Hematopoietic multipotent progenitor cell treated with erythropoietin and hydrocortisone succinate and interleukin-3 and kit ligand, for 17 days (in vitro differentiated cells): ENCODE data around the gene PRSS50.
A peak's percentile ranks its signal among the peaks of the same experiment; 100 is the strongest.
"Not testable (repeated sequence)": the region's sequence is repeated elsewhere in the genome, so short reads cannot be mapped to it uniquely, and the experiment has no call there.

Experiments used
- DNase-seq: peaks from one replicate; pipeline ENCODE4 v3.0.0-alpha.2; 2015; ENCODE audit warnings: low spot score

The PRSS50 gene

DNA sequence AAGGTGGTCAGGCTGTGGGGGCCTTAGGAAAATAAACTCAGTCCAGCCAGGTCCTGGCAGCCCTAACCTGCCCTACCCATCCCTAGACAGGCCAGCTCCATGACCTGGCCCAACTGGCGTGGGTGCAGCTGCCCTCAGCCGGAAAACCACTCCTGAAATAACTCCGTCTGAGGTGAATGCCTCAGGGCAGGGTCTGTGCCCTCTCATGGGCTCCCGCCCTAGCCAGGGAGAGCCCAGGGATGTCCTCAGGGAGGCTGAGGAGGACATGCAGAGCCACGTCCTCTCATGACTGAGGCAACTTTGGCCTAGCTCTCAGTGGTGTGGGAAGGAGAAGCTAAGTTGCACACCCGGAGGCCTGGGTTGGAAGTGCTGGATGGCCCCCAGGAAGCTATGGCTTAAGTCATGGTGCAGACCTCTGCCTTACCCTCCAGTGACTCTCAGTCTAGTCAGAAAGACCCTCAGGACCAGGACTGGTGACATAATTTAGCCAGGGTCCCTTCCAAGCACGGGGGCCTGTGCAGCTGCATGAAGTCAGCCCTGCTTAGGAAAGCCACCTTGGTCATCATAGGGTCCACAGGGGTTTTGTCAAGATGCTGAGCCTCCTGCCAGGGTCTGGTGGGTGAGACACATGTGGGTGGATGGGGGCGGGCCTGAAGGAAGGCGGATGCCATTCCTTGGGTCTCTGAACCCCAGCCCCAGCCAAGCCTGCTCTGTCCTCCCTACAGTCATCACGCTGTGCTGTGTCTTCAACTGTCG is 9.1 kb downstream of the PRSS50 start:
- DNase-seq: no peak

GRCh38 chr3:46707601-46708011 is 10.1 kb downstream of the PRSS50 start:
- no peak for DNase-seq

DNA sequence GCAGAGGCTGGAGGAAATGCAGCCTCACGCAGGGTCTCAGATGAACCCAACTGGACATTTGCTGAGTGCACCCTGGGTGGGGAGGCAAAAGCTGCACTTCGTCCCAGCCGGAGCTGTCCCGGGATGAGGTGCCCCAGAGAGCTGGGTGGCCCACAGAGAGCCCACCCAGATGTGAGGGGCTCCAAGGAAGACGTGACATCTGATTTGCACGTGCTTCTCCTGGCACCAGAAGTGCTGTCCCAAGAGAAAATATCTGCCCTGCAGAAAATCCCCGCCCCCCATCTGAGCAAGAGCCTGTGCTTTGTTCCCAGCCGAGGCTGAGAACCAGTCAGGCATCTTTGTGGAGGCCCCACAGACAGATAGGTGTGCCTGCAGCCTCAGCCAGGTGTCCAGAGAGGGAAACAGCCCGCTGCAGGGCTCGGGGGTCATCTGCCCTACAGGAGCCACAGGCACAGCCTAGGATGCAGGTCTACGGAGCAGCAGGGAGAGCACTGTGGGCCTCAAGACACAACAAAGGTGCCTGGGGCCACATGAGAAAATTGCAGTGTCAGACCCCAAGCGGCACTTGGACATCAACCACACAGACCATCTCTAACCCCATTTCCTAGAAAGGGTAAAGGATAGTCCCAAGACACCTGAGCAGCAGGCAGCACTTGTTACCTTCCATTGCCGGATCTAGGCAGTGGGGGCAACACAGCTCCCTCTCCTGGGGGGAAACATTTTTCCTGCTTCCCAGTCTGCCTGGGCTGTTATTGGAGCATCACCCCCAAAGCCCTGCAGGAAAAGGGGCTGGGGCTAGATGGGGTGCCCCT is 10.7 kb downstream of the PRSS50 start:
- DNase-seq: no peak

GRCh38 chr3:46705751-46706552 is 11.7 kb downstream of the PRSS50 start:
- no peak for DNase-seq

GRCh38 chr3:46705022-46705530 is 12.6 kb downstream of the PRSS50 start:
- peak; percentile 67 for DNase-seq

GRCh38 chr3:46704346-46704745 is 13.3 kb downstream of the PRSS50 start:
- DNase-seq: not testable (repeated sequence)

DNA sequence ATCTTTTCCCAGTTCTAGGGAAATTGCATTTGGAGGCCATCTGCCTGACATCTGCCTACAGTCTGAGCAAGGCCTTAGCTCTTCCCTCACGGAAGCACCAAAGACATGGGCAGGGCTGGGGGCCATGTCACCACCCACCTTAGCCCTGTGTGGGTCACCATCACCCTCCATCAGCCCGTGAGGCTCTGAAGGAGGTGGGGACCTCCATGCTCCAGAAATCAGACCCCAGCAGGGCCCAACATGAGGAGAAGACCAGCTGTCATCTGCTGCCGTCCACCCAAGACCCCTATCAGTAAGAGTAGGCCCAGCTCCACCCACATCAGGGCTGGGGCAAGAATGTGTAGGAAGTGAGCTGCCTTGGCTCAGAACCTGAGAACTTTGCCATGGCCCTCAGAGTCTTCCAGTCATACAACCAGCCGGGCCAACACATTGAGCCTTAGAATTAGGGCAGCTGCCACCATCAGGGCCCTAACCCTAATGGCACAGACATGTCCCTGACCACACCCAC is 14.6 kb downstream of the PRSS50 start:
- no peak for DNase-seq

DNA sequence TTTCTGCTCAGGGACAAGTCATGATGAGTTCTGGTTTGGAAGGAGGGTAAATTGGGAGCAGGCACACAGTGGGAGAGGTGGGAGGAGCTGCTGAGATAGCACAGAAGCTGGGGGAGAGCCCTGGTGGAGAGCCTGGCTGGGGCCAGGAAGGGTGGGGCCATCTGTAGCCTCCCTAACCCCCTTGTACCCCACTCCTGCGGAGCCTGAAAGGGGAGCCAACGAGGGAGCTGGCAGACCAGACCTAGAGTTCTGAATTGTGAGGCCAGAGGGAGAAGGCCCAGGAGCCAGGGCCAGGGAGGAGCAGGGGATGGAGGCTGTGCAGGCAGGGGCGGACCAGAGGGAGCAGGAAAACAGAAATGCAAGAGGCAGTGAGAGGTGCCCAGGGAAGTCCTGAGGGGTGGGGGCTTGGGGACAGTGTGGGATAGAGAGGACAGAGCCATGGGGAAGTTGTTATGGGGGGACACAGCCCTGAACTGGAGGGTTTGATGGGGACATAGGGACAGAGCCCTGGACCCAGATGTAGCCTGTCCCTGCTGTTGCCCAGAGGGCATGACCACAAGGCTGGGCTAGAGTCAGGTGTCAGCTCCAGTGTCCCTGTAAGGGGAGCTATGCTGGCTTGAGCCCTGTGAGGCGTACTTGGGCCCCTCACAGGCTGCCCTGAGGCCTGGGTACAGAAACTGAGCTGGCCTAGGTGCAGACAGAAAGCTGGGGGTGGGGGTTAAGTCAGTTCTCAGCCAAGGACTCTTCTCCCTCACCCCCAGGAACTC is 15.2 kb downstream of the PRSS50 start:
- DNase-seq: no peak

GRCh38 chr3:46701181-46701939 is 16.3 kb downstream of the PRSS50 start, which contains the start of gene TMIE:
TMIE (plus strand) TSS chr3:46701392; CDS start chr3:46701488, 96 bp downstream.
- no peak for DNase-seq

DNA sequence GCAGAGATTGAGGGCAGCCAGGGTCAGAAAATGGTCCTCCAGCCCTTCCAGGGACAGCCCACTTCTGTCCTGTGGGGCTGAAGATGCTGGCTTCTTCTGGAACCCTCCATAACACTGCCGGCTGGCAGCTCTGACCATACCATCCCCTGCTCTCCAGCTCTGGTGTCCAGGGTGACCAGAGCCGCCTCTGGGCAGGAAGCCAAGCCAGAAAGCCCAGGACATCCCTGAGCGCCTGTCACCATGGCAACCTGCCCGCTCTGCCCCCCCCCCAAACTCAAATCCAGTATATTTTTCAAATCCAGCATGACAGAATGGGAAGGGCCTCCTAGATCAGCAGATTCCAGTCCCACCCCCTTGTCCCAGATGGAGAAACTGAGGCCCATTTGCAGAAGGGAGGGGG is 16.9 kb downstream of the PRSS50 start:
- no peak for DNase-seq

- DNase-seq: no peak
Measured at GRCh38 chr3:46699676-46700523, 17.8 kb downstream of the PRSS50 start.

GRCh38 chr3:46695962-46696894 is 21.4 kb downstream of the PRSS50 start:
- DNase-seq: no peak

DNA sequence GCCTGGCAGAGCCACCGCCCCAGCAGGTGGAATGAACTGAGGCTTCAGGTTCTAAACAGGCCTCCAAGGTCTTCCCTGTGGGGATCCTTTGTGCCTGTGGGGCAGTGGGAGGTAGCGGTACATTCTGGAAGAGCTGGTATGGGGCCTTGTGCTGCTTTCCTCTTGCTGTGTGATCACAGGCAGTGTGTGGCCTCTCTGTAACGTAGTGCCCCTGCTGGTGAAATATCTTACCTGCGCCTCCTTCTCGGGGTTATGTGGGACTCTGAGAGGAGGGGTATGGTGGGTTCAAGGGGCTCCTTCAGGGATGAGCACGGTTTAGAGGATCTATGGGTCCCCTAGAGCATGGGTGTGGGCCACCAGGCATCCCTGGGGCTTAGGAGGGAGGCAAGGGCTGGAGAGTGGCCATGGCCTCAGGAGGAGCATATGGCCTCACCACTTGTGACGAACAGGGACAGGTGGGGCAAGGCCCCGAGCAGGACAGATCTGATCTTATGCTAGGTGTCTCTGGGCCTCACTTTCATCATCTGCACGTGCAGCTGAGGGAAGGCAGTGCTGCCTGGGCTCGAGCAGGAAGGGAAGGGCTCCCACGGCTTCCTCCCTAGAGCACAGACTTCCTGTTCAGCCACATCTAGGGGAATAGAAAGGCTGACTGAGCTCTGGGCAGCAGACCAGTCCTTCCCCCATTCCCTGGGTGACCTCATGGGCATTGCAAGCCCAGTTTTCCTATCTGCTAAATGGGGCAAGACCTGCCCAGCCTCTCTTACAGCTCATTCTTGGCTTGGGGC is 22.3 kb downstream of the PRSS50 start:
- no peak for DNase-seq

DNA sequence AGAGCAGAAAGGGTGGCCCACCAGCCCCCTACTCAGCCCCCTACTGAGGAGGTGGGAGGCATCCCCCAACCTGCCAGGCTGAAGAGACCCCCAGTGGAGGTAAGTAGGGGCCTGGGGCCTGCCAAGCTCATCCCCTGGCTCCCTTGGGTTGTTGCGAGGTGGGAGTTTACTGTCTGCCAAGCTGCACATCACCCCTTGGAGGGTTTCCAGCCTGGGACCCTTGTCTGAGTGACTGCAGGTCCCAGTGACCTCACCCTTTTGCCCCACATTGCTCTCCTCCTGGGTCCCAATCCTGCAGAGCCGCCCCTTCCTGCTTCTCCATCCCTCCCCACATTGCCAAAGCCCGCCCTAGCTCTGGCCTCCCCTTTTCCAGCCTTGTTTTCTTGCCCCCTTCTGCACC is 23.1 kb downstream of the PRSS50 start:
- no peak for DNase-seq

DNA sequence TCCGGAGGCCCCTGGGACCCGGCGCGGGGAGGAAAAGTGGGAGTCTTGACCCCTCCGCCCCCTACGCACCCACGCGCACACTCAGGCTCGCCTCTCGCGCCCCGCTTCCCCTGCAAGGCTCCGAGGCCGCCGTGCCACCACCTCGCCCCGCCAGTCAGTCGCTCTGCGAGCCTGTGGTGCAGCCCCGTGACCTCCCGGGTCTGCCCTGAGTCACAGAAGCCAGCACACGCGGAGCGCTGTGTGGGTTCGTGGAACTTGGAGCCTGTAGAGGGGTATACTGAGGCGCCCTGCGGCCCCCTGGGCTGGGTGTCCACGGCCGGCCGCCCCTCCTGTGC is 23.8 kb downstream of the PRSS50 start:
- no peak for DNase-seq

DNA sequence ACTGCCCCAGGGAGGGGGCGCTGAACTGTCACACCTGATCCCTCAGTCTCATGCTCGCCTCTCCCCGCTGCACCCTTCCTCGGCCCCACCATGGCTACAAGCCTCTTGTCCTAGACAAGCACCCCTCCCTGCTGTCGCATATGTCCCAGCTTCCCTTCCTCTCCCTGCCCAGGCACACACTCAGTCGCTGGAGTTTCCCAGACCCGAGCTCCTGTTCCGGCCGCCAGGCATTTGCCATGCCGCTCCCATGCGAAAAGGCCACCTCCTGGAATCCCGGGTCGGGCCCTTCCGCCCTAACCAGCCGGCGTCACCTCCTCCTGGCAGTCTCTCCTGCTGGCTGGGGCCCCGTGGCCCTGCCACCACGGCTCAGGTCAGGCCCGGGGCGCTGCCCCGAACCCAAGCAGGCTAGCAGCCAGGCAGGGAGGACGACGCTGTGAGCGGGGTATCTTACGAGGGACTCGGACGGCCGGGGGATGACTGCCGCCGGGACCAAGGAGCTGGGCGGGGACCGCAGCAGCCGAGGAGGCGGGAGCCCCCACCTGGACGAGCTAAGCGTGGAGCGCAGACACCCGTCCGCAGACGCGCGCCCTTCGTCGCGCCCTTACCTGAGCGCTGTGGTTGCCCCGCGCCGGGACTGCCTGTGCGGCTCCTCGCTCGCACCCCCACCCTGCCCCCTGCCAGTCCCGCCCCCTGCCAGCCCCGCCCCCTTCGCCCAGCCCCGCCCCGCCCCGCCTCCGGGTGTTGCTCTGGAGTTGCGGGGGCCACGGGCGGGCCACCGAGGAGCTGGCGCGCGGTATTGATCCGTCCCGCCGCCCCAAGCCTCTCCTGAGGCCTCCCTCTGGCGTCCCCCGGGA is 24.4 kb downstream of the PRSS50 start, which contains the start of gene ALS2CL:
Gene ALS2CL (minus strand): TSS at position 642 of the 854 bp plus-strand sequence. CDS start 4,239 bp downstream, outside the sequence.
- no peak for DNase-seq

GRCh38 chr3:46692566-46692990 is 25.1 kb downstream of the PRSS50 start:
- no peak for DNase-seq
